Gastrocnemius medialis (tissue), 4 donors: ENCODE measurements around the gene MAL.

Experiments used
- CTCF ChIP-seq, 5 experiments: fragments of 450-650 bp in 3 of 5; fragments of 200-600 bp in 2 of 5; sonication (generic) in 2 of 5; IDR thresholded peaks in 4 of 5; conservative IDR thresholded peaks in 1 of 5; 1 replicate in 4 of 5; 2 replicates in 1 of 5; pipeline ENCODE4 v1.5.1; 2016 to 2019; ENCODE audit warnings: antibody characterized with exemption in 5 of 5, mild to moderate bottlenecking in 3 of 5, moderate library complexity in 3 of 5
- POLR2A ChIP-seq, 2 donors: fragments of 450-650 bp; IDR thresholded peaks; one replicate each; pipeline ENCODE4 v1.6.1; 2017; ENCODE audit warnings: antibody characterized with exemption in 2 of 2, mild to moderate bottlenecking in 2 of 2, moderate library complexity in 2 of 2

- TF ChIP-seq CTCF (IDR thresholded peaks at IDR 0.05 in 4 of 5, conservative IDR thresholded peaks at IDR 0.05 in 1 of 5) (no peak), POLR2A (IDR thresholded peaks at IDR 0.05) (no peak)
Measured at GRCh38 chr2:95007822-95008221, 17.7 kb upstream of the MAL start.
